Trophoblast cell (in vitro differentiated cells and primary cell): ENCODE results near the gene FRMD7.

Experiments used
- DNase-seq, 2 donors: peaks; one replicate each; pipeline ENCODE4 v3.0.0-alpha.2; 2016
- H2AFZ ChIP-seq: 2 replicates; pipeline ENCODE4 v1.6.1; 2013; ENCODE audit warnings: low read length, moderate library complexity, mild to moderate bottlenecking; ENCODE audit not compliant: insufficient read depth, poor library complexity
- H2AK5ac ChIP-seq: 2 replicates; pipeline ENCODE4 v1.6.1; 2013; ENCODE audit warnings: mild to moderate bottlenecking, low read length
- H2BK120ac ChIP-seq: 2 replicates; pipeline ENCODE4 v1.6.1; 2013; ENCODE audit warnings: low read length, mild to moderate bottlenecking, moderate library complexity; ENCODE audit not compliant: insufficient read depth, poor library complexity
- H2BK12ac ChIP-seq: 2 replicates; pipeline ENCODE4 v1.6.1; 2013; ENCODE audit warnings: mild to moderate bottlenecking, low read length, moderate library complexity
- H2BK5ac ChIP-seq: 2 replicates; pipeline ENCODE4 v1.6.1; 2013; ENCODE audit warnings: low read length, low read depth, moderate library complexity, mild to moderate bottlenecking; ENCODE audit not compliant: poor library complexity
- H3K14ac ChIP-seq: 2 replicates; pipeline ENCODE4 v1.6.1; 2013; ENCODE audit warnings: mild to moderate bottlenecking, low read length
- H3K18ac ChIP-seq: 2 replicates; pipeline ENCODE4 v1.6.1; 2013; ENCODE audit warnings: mild to moderate bottlenecking, low read length
- H3K23ac ChIP-seq: 2 replicates; pipeline ENCODE4 v1.6.1; 2013; ENCODE audit warnings: low read length
- H3K27ac ChIP-seq: 2 replicates; pipeline ENCODE4 v1.5.1; 2013; ENCODE audit warnings: low read depth, mild to moderate bottlenecking, inconsistent platforms, low read length, moderate library complexity
- H3K27me3 ChIP-seq: 2 replicates; pipeline ENCODE4 v1.6.1; 2013; ENCODE audit warnings: inconsistent platforms, mild to moderate bottlenecking, low read length, moderate library complexity; ENCODE audit not compliant: insufficient read depth
- H3K36me3 ChIP-seq, 2 experiments: 1 replicate in 1 of 2; 2 replicates in 1 of 2; pipeline ENCODE4 v1.6.1; 2013; ENCODE audit warnings: low read length in 2 of 2, mild to moderate bottlenecking in 2 of 2, moderate library complexity in 1 of 2; ENCODE audit not compliant: insufficient read depth in 2 of 2, control insufficient read depth in 1 of 2
- H3K4ac ChIP-seq: 2 replicates; pipeline ENCODE4 v1.6.1; 2013; ENCODE audit warnings: low read depth, mild to moderate bottlenecking, low read length, moderate library complexity
- H3K4me1 ChIP-seq, 2 experiments: 1 replicate in 1 of 2; 2 replicates in 1 of 2; pipeline ENCODE4 v1.6.1; 2013; ENCODE audit warnings: low read length in 2 of 2, mild to moderate bottlenecking in 2 of 2, moderate library complexity in 1 of 2; ENCODE audit not compliant: insufficient read depth in 2 of 2, control insufficient read depth in 1 of 2
- H3K4me2 ChIP-seq: 2 replicates; pipeline ENCODE4 v1.6.1; 2013; ENCODE audit warnings: inconsistent platforms, mild to moderate bottlenecking, low read length, moderate library complexity
- H3K4me3 ChIP-seq: 2 replicates; pipeline ENCODE4 v1.5.1; 2013; ENCODE audit warnings: mild to moderate bottlenecking, low read depth, low read length, inconsistent platforms
- H3K79me1 ChIP-seq: one replicate; pipeline ENCODE4 v1.6.1; 2013; ENCODE audit warnings: low read length
- H3K79me2 ChIP-seq: 2 replicates; pipeline ENCODE4 v1.6.1; 2013; ENCODE audit warnings: low read length, mild to moderate bottlenecking; ENCODE audit not compliant: control insufficient read depth, insufficient read depth, poor library complexity
- H3K9ac ChIP-seq: 2 replicates; pipeline ENCODE4 v1.6.1; 2013; ENCODE audit warnings: mild to moderate bottlenecking, low read length
- H3K9me3 ChIP-seq: 2 replicates; pipeline ENCODE4 v1.6.1; 2013; ENCODE audit warnings: low read depth, mild to moderate bottlenecking, control low read depth, inconsistent platforms, low read length; ENCODE audit not compliant: insufficient read depth
- H4K12ac ChIP-seq: 2 replicates; pipeline ENCODE4 v1.6.1; 2013; ENCODE audit warnings: low read depth, mild to moderate bottlenecking, low read length, moderate library complexity
- H4K8ac ChIP-seq: 2 replicates; pipeline ENCODE4 v1.6.1; 2013; ENCODE audit warnings: low read depth, mild to moderate bottlenecking, low read length, moderate library complexity
- H4K91ac ChIP-seq: one replicate; pipeline ENCODE4 v1.6.1; 2013; ENCODE audit warnings: low read depth, mild to moderate bottlenecking, low read length, moderate library complexity
- WGBS: extraction: QIAGEN DNeasy Blood & Tissue Kit; methylation state at CpG from one replicate; pipeline ENCODE4 v1.1.7; 2013; ENCODE audit warnings: missing lambda C conversion rate; ENCODE audit not compliant: insufficient read length, insufficient coverage; ENCODE audit errors: extremely low coverage; 5-methylcytosine and 5-hydroxymethylcytosine counted together

Gene FRMD7

DNA sequence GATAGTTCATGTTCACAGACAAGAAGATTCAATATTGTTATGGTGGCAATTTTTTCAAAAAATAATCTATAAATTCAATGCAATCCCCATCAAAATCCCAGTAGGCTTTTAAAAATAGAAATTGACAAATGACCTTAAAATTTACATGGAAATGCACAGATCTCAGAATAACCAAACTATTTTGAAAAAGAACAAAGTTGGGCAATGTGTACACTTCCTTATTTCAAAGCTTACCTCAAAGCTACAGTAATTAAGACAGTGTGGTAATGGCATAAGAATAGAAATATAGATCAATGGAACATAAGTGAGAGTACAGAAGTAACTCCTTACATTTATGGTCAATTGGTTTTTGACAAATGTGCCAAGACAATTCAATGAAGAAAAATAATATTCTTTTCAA, 39.0 kb downstream of the FRMD7 start:
- Histone ChIP-seq H3K14ac (no peak overlapping the region), H2AFZ (no peak overlapping the region), H3K4me2 (no peak overlapping the region), H3K4me1 (peaks cover 2 to 5% of the 10 kb centered on the region in 2 experiments), H3K79me1 (no peaks in the 10 kb centered on the region), H3K27me3 (no peaks in the 10 kb centered on the region), H4K8ac (no peak overlapping the region), H3K79me2 (no peaks in the 10 kb centered on the region), H3K27ac (no peak overlapping the region), H2BK12ac (no peak overlapping the region), H3K9ac (no peak overlapping the region), H2AK5ac (no peak overlapping the region), H3K4ac (no peak overlapping the region), H3K36me3 (no peaks in the 10 kb centered on the region), H3K4me3 (no peak overlapping the region), H3K18ac (no peak overlapping the region), H3K9me3 (no peaks in the 10 kb centered on the region), H2BK120ac (no peak overlapping the region), H4K12ac (no peak overlapping the region), H3K23ac (no peak overlapping the region), H4K91ac (no peak overlapping the region), H2BK5ac (no peak overlapping the region)
- no peak for DNase-seq

DNA sequence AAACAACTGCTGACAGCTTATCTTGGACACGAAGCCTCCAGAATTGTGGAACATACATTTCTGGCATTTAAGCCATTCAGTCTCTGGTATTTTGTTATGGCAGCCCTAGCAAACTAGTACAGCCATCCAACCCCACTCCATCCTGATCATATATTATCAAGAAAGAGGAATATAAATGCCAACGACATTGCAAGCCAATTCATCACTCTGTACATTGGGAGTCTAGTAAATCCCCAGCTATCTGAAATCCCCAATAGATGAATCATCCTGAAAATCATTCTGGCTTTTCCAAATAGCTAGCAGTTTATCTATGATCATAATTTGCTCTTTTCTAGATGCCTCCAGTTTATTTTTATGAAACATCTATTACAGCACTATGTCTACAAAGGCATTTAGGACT, 41.1 kb downstream of the FRMD7 start:
- Histone ChIP-seq H3K36me3 (no peaks in the 10 kb centered on the region), H3K79me1 (no peaks in the 10 kb centered on the region), H2BK12ac (no peak overlapping the region), H3K4me1 (no peaks in the 10 kb centered on the region), H2BK5ac (no peak overlapping the region), H3K23ac (no peak overlapping the region), H4K8ac (no peak overlapping the region), H3K79me2 (no peaks in the 10 kb centered on the region), H2BK120ac (no peak overlapping the region), H3K27me3 (no peaks in the 10 kb centered on the region), H4K91ac (no peak overlapping the region), H3K4ac (no peak overlapping the region), H3K4me3 (no peak overlapping the region), H4K12ac (no peak overlapping the region), H3K14ac (no peak overlapping the region), H3K27ac (no peak overlapping the region), H3K18ac (no peak overlapping the region), H2AFZ (no peak overlapping the region), H3K4me2 (no peak overlapping the region), H3K9ac (no peak overlapping the region), H3K9me3 (no peaks in the 10 kb centered on the region), H2AK5ac (no peak overlapping the region)
- peak; percentile 21 to 79 for DNase-seq
- WGBS, result no CpG with 5 or more reads among the region's 2 CpGs

DNA sequence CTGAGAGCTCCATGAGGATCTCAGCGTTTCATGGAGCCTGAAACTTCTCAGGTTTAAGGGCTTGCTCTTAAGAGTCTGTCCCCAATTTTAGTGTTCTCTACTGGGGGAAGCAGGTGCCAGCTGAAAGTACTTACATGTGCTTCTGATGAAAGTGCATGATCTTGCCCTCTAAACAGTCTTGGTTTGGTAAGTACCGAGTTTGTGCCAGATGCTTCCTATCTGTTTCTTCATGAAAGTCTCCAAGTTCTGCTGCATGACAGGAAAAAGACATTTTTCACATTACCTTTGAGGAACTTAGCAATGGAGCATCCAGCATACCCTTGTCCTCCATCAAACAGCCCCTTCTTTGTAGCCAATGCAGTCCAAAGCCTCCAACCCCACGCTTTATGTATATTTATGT, 42.0 kb downstream of the FRMD7 start:
- no CpG with 5 or more reads among the region's 3 CpGs for WGBS
- Histone ChIP-seq H3K4me2 (no peak overlapping the region), H3K79me1 (no peaks in the 10 kb centered on the region), H3K4ac (no peak overlapping the region), H2BK120ac (no peak overlapping the region), H4K91ac (no peak overlapping the region), H3K18ac (no peak overlapping the region), H4K8ac (no peak overlapping the region), H3K9ac (no peak overlapping the region), H4K12ac (no peak overlapping the region), H3K36me3 (no peaks in the 10 kb centered on the region), H3K79me2 (no peaks in the 10 kb centered on the region), H3K27me3 (no peaks in the 10 kb centered on the region), H3K4me3 (no peak overlapping the region), H2AFZ (no peak overlapping the region), H3K4me1 (no peaks in the 10 kb centered on the region), H2BK12ac (no peak overlapping the region), H3K27ac (no peak overlapping the region), H3K23ac (no peak overlapping the region), H2BK5ac (no peak overlapping the region), H2AK5ac (no peak overlapping the region), H3K14ac (no peak overlapping the region), H3K9me3 (no peaks in the 10 kb centered on the region)
- no peak for DNase-seq

DNA sequence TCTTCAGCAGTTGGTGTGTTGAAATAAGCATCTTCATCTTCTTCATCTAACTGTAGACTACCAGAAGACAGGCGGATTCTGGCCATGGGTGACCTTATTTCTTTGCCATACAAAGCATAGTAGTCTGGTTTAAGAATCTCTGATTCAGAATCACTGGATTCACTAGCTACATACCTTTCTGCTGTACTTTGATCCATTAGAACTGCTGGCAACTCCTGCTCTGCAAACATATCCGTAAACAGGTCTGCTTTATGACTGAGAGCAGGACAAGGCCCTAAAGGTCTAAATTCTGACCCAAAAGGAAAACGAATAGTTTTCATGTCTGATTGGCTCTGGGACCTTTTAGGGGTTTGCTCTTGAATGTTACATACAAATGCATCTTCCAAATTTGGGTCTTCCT, 49.9 kb downstream of the FRMD7 start:
- Histone ChIP-seq H3K79me1 (no peaks in the 10 kb centered on the region), H3K4me3 (no peak overlapping the region), H3K27me3 (no peaks in the 10 kb centered on the region), H2BK5ac (no peak overlapping the region), H3K4ac (no peak overlapping the region), H4K91ac (no peak overlapping the region), H2AK5ac (no peak overlapping the region), H3K4me2 (no peak overlapping the region), H3K36me3 (no peaks in the 10 kb centered on the region), H3K4me1 (no peaks in the 10 kb centered on the region), H2AFZ (no peak overlapping the region), H3K9me3 (no peaks in the 10 kb centered on the region), H3K79me2 (no peaks in the 10 kb centered on the region), H3K18ac (no peak overlapping the region), H3K9ac (no peak overlapping the region), H3K14ac (no peak overlapping the region), H4K8ac (no peak overlapping the region), H3K27ac (no peak overlapping the region), H2BK120ac (no peak overlapping the region), H4K12ac (no peak overlapping the region), H3K23ac (no peak overlapping the region), H2BK12ac (no peak overlapping the region)
- no CpG with 5 or more reads among the region's 3 CpGs for WGBS
- DNase-seq, result no peak

DNA sequence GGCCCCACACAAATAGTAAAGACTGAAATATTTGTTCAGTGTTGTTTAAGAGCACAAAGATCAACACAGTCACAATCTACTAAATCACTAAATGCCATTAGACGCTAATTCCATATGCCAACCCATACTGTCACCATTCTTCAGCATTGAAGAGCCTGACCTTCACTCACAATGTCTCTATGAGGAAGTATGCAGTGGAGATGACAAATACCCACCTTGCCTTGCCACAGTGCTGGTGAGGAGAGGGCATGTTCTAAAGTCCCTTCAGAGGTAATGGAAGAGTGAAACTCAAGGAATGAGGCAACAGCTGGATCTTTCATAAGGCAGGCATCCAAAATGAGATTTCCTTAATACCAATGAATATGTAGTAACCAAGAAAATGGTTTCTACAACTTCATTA, 50.4 kb downstream of the FRMD7 start:
- H3K18ac ChIP-seq, result no peak overlapping the region
- H3K79me2 ChIP-seq, result no peaks in the 10 kb centered on the region
- H3K27ac ChIP-seq, result no peak overlapping the region
- H3K9ac ChIP-seq, result no peak overlapping the region
- no peak overlapping the region for H2BK120ac ChIP-seq
- H3K4me1 ChIP-seq, result no peaks in the 10 kb centered on the region
- H2AK5ac ChIP-seq, result no peak overlapping the region
- no CpG with 5 or more reads among the region's 1 CpG for WGBS
- H2AFZ ChIP-seq, result no peak overlapping the region
- H3K79me1 ChIP-seq, result no peaks in the 10 kb centered on the region
- no peak overlapping the region for H3K4ac ChIP-seq
- no peak overlapping the region for H3K4me3 ChIP-seq
- DNase-seq, result no peak
- H4K12ac ChIP-seq, result no peak overlapping the region
- H3K36me3 ChIP-seq, result no peaks in the 10 kb centered on the region
- H3K27me3 ChIP-seq, result no peaks in the 10 kb centered on the region
- no peak overlapping the region for H3K14ac ChIP-seq
- no peak overlapping the region for H3K4me2 ChIP-seq
- no peak overlapping the region for H2BK5ac ChIP-seq
- no peaks in the 10 kb centered on the region for H3K9me3 ChIP-seq
- no peak overlapping the region for H4K91ac ChIP-seq
- no peak overlapping the region for H2BK12ac ChIP-seq
- H3K23ac ChIP-seq, result no peak overlapping the region
- H4K8ac ChIP-seq, result no peak overlapping the region
